HEK293 (cell line): ENCODE data around the gene PNMA1.

Source experiments
- CTCF ChIA-PET: fragments of 350-600 bp; formaldehyde crosslinking; extraction: SDS; loops from one replicate; lab custom pipeline; 2021; ENCODE audit warnings: antibody characterized with exemption; lab: Yijun Ruan, JAX
- POLR2A ChIA-PET: fragments of 300-600 bp; formaldehyde crosslinking; extraction: SDS; loops from one replicate; lab custom pipeline; 2020; ENCODE audit warnings: antibody characterized with exemption, inconsistent platforms; lab: Yijun Ruan, JAX
- H3K27ac ChIP-seq: fragments of 200-500 bp; sonication (Bioruptor generic); 2 replicates; pipeline ENCODE4 v1.5.1; 2014; ENCODE audit warnings: low read depth, low read length, control low read depth, inconsistent platforms; ENCODE audit errors: extremely low read depth
- H3K36me3 ChIP-seq, 2 experiments: fragments of 200-500 bp in 1 of 2; sonication (Bioruptor generic) in 1 of 2; 1 replicate in 1 of 2; 2 replicates in 1 of 2; pipeline ENCODE4 v1.5.1; 2014 to 2017; ENCODE audit warnings: inconsistent platforms in 2 of 2, low read length in 2 of 2; ENCODE audit not compliant: control insufficient read depth in 2 of 2, insufficient read depth in 1 of 2
- H3K4me1 ChIP-seq: fragments of 200-500 bp; sonication (Bioruptor generic); 2 replicates; pipeline ENCODE4 v1.5.1; 2014; ENCODE audit warnings: mild to moderate bottlenecking, low read length, inconsistent platforms; ENCODE audit not compliant: control insufficient read depth, insufficient read depth
- H3K4me3 ChIP-seq: 2 replicates; pipeline ENCODE4 v1.5.1; 2011; ENCODE audit warnings: low read depth, mild to moderate bottlenecking, control low read depth, low read length, moderate library complexity
- H3K9me3 ChIP-seq: fragments of 200-500 bp; sonication (Bioruptor generic); 2 replicates; pipeline ENCODE4 v1.5.1; 2014; ENCODE audit warnings: low read depth, low read length, inconsistent platforms; ENCODE audit not compliant: control insufficient read depth, insufficient read depth
- FEZF1 ChIP-seq: fragments of 450-650 bp; formaldehyde crosslinking; IDR thresholded peaks from 2 replicates; pipeline ENCODE4 v1.5.1; 2016; ENCODE audit warnings: missing biosample characterization, missing genetic modification characterization
- GLI2 ChIP-seq: fragments of 450-650 bp; formaldehyde crosslinking; IDR thresholded peaks from 2 replicates; pipeline ENCODE4; 2017; ENCODE audit warnings: missing biosample characterization, missing genetic modification characterization, low read depth, borderline replicate concordance
- PRDM1 ChIP-seq: fragments of 450-650 bp; formaldehyde crosslinking; IDR thresholded peaks from 2 replicates; pipeline ENCODE4; 2016; ENCODE audit warnings: missing biosample characterization, missing genetic modification characterization
- SP2 ChIP-seq: fragments of 450-650 bp; formaldehyde crosslinking; IDR thresholded peaks from 2 replicates; pipeline ENCODE4 v1.5.1; 2016; ENCODE audit warnings: missing biosample characterization, missing genetic modification characterization
- TRIM28 ChIP-seq: IDR thresholded peaks from 2 replicates; pipeline ENCODE4 v1.6.1; 2011; ENCODE audit warnings: low read length, control low read depth, borderline replicate concordance
- ZEB2 ChIP-seq: fragments of 450-650 bp; formaldehyde crosslinking; IDR thresholded peaks from 2 replicates; pipeline ENCODE4 v1.5.1; 2016; ENCODE audit warnings: missing biosample characterization, missing genetic modification characterization
- ZFP69B ChIP-seq: fragments of 450-650 bp; formaldehyde crosslinking; IDR thresholded peaks from 2 replicates; pipeline ENCODE4 v1.5.1; 2016; ENCODE audit warnings: missing biosample characterization, missing genetic modification characterization
- ZNF169 ChIP-seq: fragments of 450-650 bp; formaldehyde crosslinking; IDR thresholded peaks from 2 replicates; pipeline ENCODE4 v1.5.1; 2016; ENCODE audit warnings: missing biosample characterization, missing genetic modification characterization
- ZNF184 ChIP-seq: fragments of 450-650 bp; IDR thresholded peaks from 2 replicates; pipeline ENCODE4 v1.5.1; 2018; ENCODE audit warnings: missing biosample characterization, mild to moderate bottlenecking, missing genetic modification characterization
- ZNF335 ChIP-seq: fragments of 450-650 bp; formaldehyde crosslinking; conservative IDR thresholded peaks from 2 replicates; pipeline ENCODE4 v1.5.1; 2016; ENCODE audit warnings: missing biosample characterization, missing genetic modification characterization
- ZNF341 ChIP-seq: fragments of 450-650 bp; formaldehyde crosslinking; IDR thresholded peaks from 2 replicates; pipeline ENCODE4; 2016; ENCODE audit warnings: low read depth, missing biosample characterization, missing genetic modification characterization
- ZNF37A ChIP-seq: fragments of 450-650 bp; IDR thresholded peaks from 2 replicates; pipeline ENCODE4 v1.5.1; 2018; ENCODE audit warnings: missing biosample characterization, missing genetic modification characterization
- ZNF48 ChIP-seq: fragments of 450-650 bp; formaldehyde crosslinking; IDR thresholded peaks from 2 replicates; pipeline ENCODE4 v1.5.1; 2016; ENCODE audit warnings: missing biosample characterization, missing genetic modification characterization
- ZNF549 ChIP-seq: fragments of 450-650 bp; IDR thresholded peaks from 2 replicates; pipeline ENCODE4 v1.5.1; 2018; ENCODE audit warnings: missing biosample characterization, missing genetic modification characterization, mild to moderate bottlenecking, inconsistent platforms, moderate library complexity
- ZNF660 ChIP-seq: fragments of 450-650 bp; IDR thresholded peaks from 2 replicates; pipeline ENCODE4 v1.5.1; 2018; ENCODE audit warnings: missing biosample characterization, mild to moderate bottlenecking, missing genetic modification characterization
- ZNF707 ChIP-seq: fragments of 450-650 bp; formaldehyde crosslinking; IDR thresholded peaks from 2 replicates; pipeline ENCODE4 v1.5.1; 2016; ENCODE audit warnings: missing biosample characterization, missing genetic modification characterization
- ZSCAN16 ChIP-seq: fragments of 450-650 bp; formaldehyde crosslinking; IDR thresholded peaks from 2 replicates; pipeline ENCODE4 v1.5.1; 2016; ENCODE audit warnings: missing biosample characterization, missing genetic modification characterization
- TF ChIP-seq, protein P1 (sequence below): fragments of 450-650 bp; formaldehyde crosslinking; IDR thresholded peaks from 2 replicates; pipeline ENCODE4 v1.5.1; 2017; ENCODE audit warnings: missing biosample characterization, missing genetic modification characterization
- TF ChIP-seq, protein P2 (sequence below): fragments of 450-650 bp; IDR thresholded peaks from 2 replicates; pipeline ENCODE4 v1.5.1; 2018; ENCODE audit warnings: missing biosample characterization, missing genetic modification characterization
- TF ChIP-seq, protein P3 (sequence below): IDR thresholded peaks from 2 replicates; pipeline ENCODE4 v1.6.1; 2011; ENCODE audit warnings: mild to moderate bottlenecking, low read depth, low read length, borderline replicate concordance
- TF ChIP-seq, protein P4 (sequence below): fragments of 450-650 bp; formaldehyde crosslinking; IDR thresholded peaks from 2 replicates; pipeline ENCODE4; 2016; ENCODE audit warnings: missing biosample characterization, missing genetic modification characterization
- TF ChIP-seq, protein P5 (sequence below): fragments of 450-650 bp; formaldehyde crosslinking; optimal IDR thresholded peaks from 2 replicates; pipeline ENCODE3; 2016; ENCODE audit warnings: missing biosample characterization, mild to moderate bottlenecking, missing genetic modification characterization
- TF ChIP-seq, protein P6 (sequence below): fragments of 450-650 bp; formaldehyde crosslinking; IDR thresholded peaks from 2 replicates; pipeline ENCODE4 v1.5.1; 2016; ENCODE audit warnings: missing biosample characterization, missing genetic modification characterization

The PNMA1 gene

DNA sequence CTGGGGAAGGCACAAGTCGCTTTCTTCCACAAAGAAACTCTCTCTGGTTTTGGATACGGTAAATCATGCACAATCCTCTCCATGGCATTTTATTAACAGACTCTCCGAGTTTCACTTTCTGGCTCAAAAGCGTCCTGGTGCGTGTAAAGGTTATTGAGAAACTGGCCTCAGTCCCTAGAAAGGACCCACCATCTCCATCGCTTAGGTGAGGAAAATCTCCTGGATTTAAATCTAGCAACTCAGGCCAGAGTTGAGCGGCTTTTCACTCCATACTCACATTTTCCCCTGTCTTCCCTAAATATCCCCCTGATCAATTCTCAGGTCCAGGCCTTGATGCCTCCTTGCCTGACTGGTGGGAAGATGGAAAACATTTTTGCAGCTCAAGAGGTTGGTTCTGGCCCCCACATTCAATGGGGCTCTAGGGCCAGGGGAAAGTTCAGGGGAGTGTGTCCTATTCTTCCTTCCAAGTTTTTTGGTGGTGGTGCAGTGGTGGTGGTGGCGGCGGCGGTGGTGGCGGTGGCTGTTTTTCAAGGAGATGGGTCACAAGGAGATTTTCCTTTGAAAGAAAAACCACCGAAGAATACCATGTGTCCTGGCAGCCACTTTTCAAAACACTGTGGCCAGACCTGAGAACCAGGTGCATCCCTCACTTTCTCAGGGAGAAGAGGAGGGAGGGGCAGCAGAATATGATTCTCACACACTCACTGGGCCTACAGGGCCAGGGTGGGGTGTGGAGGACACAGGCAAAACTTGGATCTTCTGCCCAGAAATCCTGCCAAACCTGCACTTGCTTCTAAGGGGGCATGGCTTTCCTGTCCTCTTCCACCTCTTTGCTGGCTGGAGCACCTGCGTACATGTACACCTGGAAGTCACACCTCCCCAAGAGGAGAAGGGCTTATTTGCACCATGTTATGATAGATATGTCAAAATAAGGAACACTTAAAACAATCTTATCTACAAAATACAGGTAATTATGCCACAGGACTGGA is 46.7 kb upstream of the PNMA1 start:
- Histone ChIP-seq H3K27ac (peak overlapping the region; percentile 91), H3K9me3 (no peaks in the 10 kb centered on the region), H3K4me1 (peaks cover 21% of the 10 kb centered on the region), H3K4me3 (peak overlapping the region; percentile 77), H3K36me3 (peaks cover 0 to 1% of the 10 kb centered on the region in 2 experiments; a peak in 1 of 3 replicates)
- TF ChIP-seq ZNF707 (tag by site-specific recombination) (no peak), PRDM1 (tag by site-specific recombination) (peak; percentile 96), TRIM28 (0 out of 2 replicates have a peak, but pooled peaks have one; percentile 1), ZNF335 (peak; percentile 47)
- ChIA-PET CTCF (interaction anchor here (0.6 to 3.1 kb wide), 6 partner anchors 11 to 191 kb away, joined by 3 to 35 read pairs (median 10); partner anchors contain the start of gene ACOT2), POLR2A (interaction anchor here (0.8 to 3.2 kb wide), 11 partner anchors 11 to 167 kb away, joined by 3 to 52 read pairs (median 5); partner anchors contain the start of genes PNMA1 and PTGR2)

DNA sequence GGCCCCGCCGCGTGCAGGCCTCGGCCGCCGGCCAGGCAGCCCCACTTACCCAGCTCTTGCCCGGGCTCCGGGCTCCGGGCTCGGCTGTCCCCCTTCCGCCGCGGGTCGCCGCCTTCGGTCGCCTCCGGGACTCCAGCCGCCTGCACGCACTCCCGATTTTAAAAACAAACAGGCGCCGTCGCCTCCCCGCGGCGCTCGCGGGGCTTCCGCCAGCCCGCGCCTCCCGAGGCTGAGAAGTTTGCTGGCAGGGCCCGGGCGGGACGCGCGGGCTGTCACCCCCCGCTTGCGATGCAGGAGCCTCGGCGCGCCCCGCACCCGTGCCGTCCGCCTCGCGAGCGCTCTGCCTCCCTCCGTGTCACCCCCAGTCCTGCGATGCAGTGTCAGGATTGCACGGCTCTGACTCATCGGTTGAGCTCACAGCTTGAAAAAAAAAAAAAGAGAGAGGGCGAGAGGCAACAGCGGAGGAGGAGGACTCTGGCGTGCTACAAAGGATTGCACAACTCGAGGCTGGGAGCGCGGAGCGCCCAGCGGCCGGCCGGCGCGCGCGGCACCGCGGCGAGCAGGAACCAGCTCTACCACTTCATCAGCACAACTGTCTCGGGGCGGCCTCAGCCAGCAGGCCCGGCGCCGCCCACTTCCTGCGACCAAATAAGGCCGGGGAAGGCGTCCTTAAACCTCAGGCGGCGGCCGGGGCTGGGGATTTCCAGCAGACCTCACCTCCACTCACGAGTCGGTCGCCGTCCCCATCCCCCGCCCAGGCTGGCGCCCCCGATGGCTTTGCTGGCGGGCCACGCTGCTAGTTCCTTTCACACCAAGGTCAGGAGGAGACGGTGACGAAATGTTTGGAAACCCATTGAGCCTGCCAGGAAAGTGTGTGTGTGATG is 45.8 kb upstream of the PNMA1 start:
- H3K4me1 ChIP-seq: peaks cover 29% of the 10 kb centered on the region
- peak overlapping the region; percentile 77 for H3K4me3 ChIP-seq
- ChIA-PET CTCF (interaction anchor here (0.6 to 3.1 kb wide), 9 partner anchors 10 to 190 kb away, joined by 3 to 35 read pairs (median 8); partner anchors contain the start of gene ACOT2), POLR2A (interaction anchor here (0.6 to 3.2 kb wide), 11 partner anchors 8 to 168 kb away, joined by 3 to 52 read pairs (median 5); partner anchors contain the start of genes PNMA1 and PTGR2)
- peak overlapping the region; percentile 91 for H3K27ac ChIP-seq
- H3K9me3 ChIP-seq: no peaks in the 10 kb centered on the region
- H3K36me3 ChIP-seq: peaks cover 0 to 3% of the 10 kb centered on the region in 2 experiments; a peak in 1 of 3 replicates
- TF ChIP-seq ZNF37A (tag by site-specific recombination) (0 out of 2 replicates have a peak, but pooled peaks have one; percentile 23), ZEB2 (tag by site-specific recombination) (peak; percentile 96), ZSCAN16 (no peak), GLI2 (tag by site-specific recombination) (no peak), ZNF169 (no peak), ZNF48 (no peak), ZFP69B (tag by site-specific recombination) (peak; percentile 49; the same call in 1 of the 2 replicates), FEZF1 (tag by site-specific recombination) (peak; percentile 62; the same call in 1 of the 2 replicates), ZNF660 (tag by site-specific recombination) (peak; percentile 78), ZNF341 (tag by site-specific recombination) (peak; percentile 68), SP2 (tag by site-specific recombination) (peak; percentile 54), ZNF549 (tag by site-specific recombination) (no peak), ZNF184 (tag by site-specific recombination) (0 out of 2 replicates have a peak, but pooled peaks have one; percentile 29)
- TF ChIP-seq, protein P1, sequence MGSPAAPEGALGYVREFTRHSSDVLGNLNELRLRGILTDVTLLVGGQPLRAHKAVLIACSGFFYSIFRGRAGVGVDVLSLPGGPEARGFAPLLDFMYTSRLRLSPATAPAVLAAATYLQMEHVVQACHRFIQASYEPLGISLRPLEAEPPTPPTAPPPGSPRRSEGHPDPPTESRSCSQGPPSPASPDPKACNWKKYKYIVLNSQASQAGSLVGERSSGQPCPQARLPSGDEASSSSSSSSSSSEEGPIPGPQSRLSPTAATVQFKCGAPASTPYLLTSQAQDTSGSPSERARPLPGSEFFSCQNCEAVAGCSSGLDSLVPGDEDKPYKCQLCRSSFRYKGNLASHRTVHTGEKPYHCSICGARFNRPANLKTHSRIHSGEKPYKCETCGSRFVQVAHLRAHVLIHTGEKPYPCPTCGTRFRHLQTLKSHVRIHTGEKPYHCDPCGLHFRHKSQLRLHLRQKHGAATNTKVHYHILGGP (tag by site-specific recombination): no peak
- TF ChIP-seq, protein P2, sequence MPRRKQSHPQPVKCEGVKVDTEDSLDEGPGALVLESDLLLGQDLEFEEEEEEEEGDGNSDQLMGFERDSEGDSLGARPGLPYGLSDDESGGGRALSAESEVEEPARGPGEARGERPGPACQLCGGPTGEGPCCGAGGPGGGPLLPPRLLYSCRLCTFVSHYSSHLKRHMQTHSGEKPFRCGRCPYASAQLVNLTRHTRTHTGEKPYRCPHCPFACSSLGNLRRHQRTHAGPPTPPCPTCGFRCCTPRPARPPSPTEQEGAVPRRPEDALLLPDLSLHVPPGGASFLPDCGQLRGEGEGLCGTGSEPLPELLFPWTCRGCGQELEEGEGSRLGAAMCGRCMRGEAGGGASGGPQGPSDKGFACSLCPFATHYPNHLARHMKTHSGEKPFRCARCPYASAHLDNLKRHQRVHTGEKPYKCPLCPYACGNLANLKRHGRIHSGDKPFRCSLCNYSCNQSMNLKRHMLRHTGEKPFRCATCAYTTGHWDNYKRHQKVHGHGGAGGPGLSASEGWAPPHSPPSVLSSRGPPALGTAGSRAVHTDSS (tag by site-specific recombination): 0 out of 2 replicates have a peak, but pooled peaks have one; percentile 20
- TF ChIP-seq, protein P3, sequence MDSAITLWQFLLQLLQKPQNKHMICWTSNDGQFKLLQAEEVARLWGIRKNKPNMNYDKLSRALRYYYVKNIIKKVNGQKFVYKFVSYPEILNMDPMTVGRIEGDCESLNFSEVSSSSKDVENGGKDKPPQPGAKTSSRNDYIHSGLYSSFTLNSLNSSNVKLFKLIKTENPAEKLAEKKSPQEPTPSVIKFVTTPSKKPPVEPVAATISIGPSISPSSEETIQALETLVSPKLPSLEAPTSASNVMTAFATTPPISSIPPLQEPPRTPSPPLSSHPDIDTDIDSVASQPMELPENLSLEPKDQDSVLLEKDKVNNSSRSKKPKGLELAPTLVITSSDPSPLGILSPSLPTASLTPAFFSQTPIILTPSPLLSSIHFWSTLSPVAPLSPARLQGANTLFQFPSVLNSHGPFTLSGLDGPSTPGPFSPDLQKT: peak; percentile 100
- TF ChIP-seq, protein P4, sequence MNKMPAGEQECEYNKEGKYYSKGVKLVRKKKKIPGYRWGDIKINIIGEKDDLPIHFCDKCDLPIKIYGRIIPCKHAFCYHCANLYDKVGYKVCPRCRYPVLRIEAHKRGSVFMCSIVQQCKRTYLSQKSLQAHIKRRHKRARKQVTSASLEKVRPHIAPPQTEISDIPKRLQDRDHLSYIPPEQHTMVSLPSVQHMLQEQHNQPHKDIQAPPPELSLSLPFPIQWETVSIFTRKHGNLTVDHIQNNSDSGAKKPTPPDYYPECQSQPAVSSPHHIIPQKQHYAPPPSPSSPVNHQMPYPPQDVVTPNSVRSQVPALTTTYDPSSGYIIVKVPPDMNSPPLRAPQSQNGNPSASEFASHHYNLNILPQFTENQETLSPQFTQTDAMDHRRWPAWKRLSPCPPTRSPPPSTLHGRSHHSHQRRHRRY: no peak
- TF ChIP-seq, protein P5, sequence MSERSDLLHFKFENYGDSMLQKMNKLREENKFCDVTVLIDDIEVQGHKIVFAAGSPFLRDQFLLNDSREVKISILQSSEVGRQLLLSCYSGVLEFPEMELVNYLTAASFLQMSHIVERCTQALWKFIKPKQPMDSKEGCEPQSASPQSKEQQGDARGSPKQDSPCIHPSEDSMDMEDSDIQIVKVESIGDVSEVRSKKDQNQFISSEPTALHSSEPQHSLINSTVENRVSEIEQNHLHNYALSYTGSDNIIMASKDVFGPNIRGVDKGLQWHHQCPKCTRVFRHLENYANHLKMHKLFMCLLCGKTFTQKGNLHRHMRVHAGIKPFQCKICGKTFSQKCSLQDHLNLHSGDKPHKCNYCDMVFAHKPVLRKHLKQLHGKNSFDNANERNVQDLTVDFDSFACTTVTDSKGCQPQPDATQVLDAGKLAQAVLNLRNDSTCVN (tag by site-specific recombination): peak; percentile 82
- TF ChIP-seq, protein P6, sequence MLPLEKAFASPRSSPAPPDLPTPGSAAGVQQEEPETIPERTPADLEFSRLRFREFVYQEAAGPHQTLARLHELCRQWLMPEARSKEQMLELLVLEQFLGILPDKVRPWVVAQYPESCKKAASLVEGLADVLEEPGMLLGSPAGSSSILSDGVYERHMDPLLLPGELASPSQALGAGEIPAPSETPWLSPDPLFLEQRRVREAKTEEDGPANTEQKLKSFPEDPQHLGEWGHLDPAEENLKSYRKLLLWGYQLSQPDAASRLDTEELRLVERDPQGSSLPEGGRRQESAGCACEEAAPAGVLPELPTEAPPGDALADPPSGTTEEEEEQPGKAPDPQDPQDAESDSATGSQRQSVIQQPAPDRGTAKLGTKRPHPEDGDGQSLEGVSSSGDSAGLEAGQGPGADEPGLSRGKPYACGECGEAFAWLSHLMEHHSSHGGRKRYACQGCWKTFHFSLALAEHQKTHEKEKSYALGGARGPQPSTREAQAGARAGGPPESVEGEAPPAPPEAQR (tag by site-specific recombination): 0 out of 2 replicates have a peak, but pooled peaks have one; percentile 26
